Lung (tissue), 12 donors: ENCODE measurements around the gene TPO. TPM values are rescaled to one million over a fixed set of nuclear protein-coding genes. Genes with fewer than 3 reads are reported as not detected.

Source experiments
- ATAC-seq: fragments of 200-7000 bp; cut with Tn5 transposase; one replicate; pipeline ENCODE4 v1.9.1; 2020; ENCODE audit warnings: moderate number of reproducible peaks; ENCODE audit not compliant: insufficient read depth, low FRiP score
- DNase-seq, 3 donors: peaks; one replicate each; pipeline ENCODE4 v3.0.0-alpha.2; 2013 to 2017
- H3K27ac ChIP-seq, 2 donors: one replicate each; pipeline ENCODE4 v1.5.1; 2013; ENCODE audit warnings: mild to moderate bottlenecking in 2 of 2, moderate library complexity in 2 of 2, control low read depth in 1 of 2, inconsistent platforms in 1 of 2, low read depth in 1 of 2, low read length in 1 of 2
- H3K27me3 ChIP-seq, 3 donors: one replicate each; pipeline ENCODE4 v1.5.1; 2013; ENCODE audit warnings: low read length in 2 of 3; ENCODE audit not compliant: control insufficient read depth in 3 of 3, insufficient read depth in 3 of 3
- H3K36me3 ChIP-seq, 4 donors: one replicate each; pipeline ENCODE4 v1.5.1; 2013; ENCODE audit warnings: low read length in 4 of 4, mild to moderate bottlenecking in 1 of 4, moderate library complexity in 1 of 4; ENCODE audit not compliant: control insufficient read depth in 4 of 4, insufficient read depth in 4 of 4
- H3K4me1 ChIP-seq, 5 donors: one replicate each; pipeline ENCODE4 v1.5.1; 2013; ENCODE audit warnings: low read length in 5 of 5, mild to moderate bottlenecking in 2 of 5, moderate library complexity in 1 of 5; ENCODE audit not compliant: control insufficient read depth in 5 of 5, insufficient read depth in 5 of 5
- H3K4me3 ChIP-seq: one replicate; pipeline ENCODE4 v1.5.1; 2013; ENCODE audit warnings: mild to moderate bottlenecking, control low read depth, moderate library complexity
- H3K9ac ChIP-seq, 2 donors: one replicate each; pipeline ENCODE4 v1.5.1; 2013; ENCODE audit warnings: low read length in 2 of 2, control low read depth in 1 of 2; ENCODE audit not compliant: insufficient read depth in 1 of 2
- H3K9me3 ChIP-seq, 4 donors: one replicate each; pipeline ENCODE4 v1.5.1; 2013; ENCODE audit warnings: low read length in 3 of 4, mild to moderate bottlenecking in 1 of 4, moderate library complexity in 1 of 4; ENCODE audit not compliant: control insufficient read depth in 4 of 4, insufficient read depth in 3 of 4
- WGBS, 2 donors: extraction: QIAGEN DNeasy Blood & Tissue Kit; methylation state at CpG; one replicate each; pipeline ENCODE4 v1.1.7; 2013; 5-methylcytosine and 5-hydroxymethylcytosine counted together
- polyA plus RNA-seq, 2 donors: library from polyadenylated mRNA; stranded (reverse); fragments of 200-250 nt; gene quantifications; one replicate each; pipeline ENCODE4 v1.2.1, GENCODE V29; 2013
- total RNA-seq, 2 donors: library from RNA; depleted of rRNA in 1 of 2; stranded (reverse); fragments of >200 nt in 1 of 2; gene quantifications; one replicate each; pipeline ENCODE4 v1.2.1, GENCODE V29; 2014 to 2021
- TF ChIP-seq, protein P1 (sequence below): IDR thresholded peaks from 2 replicates; pipeline ENCODE4 v1.5.1; 2012; ENCODE audit warnings: mild to moderate bottlenecking; ENCODE audit errors: control extremely low read depth, extremely low read depth
- donor health status: control.
- donor health status: control.
- donor health status: Bipolar disorder and iron deficiency.
- donor health status: healthy.
- donor health status: DM: yes; HTN: yes; CAD: no.

TPO gene
- total and polyA plus RNA-seq, 4 donors, result 0.17 to 0.31 TPM; not detected in 2

DNA sequence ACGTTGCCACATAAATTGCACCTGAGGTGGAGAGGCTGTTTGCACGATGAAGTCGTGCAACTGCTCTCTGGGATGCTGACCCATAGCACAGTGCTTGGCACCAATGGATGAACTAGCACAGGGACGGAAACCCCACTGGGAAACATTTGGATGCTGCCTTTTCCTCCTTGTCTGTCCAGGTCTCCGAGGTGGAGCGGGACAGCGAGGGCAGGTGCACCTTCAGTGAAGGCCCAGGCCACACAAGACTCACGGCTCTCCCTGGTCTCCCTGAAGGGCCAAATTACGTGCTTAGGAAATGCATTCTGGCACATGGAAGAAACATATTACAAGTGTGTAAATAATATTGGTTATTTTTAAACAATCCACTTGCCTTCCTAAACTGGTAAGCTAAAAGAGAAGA, 70.3 kb downstream of the TPO start:
- WGBS, 2 donors, result 87 to 93% methylated on average over 9 of the region's 9 CpGs
- Histone ChIP-seq H3K27ac (no peak overlapping the region), H3K9ac (no peak overlapping the region), H3K4me1 (no peaks in the 10 kb centered on the region), H3K9me3 (no peaks in the 10 kb centered on the region), H3K27me3 (no peaks in the 10 kb centered on the region), H3K4me3 (no peak overlapping the region), H3K36me3 (no peaks in the 10 kb centered on the region)
- DNase-seq, result no peak
- TF ChIP-seq, protein P1, sequence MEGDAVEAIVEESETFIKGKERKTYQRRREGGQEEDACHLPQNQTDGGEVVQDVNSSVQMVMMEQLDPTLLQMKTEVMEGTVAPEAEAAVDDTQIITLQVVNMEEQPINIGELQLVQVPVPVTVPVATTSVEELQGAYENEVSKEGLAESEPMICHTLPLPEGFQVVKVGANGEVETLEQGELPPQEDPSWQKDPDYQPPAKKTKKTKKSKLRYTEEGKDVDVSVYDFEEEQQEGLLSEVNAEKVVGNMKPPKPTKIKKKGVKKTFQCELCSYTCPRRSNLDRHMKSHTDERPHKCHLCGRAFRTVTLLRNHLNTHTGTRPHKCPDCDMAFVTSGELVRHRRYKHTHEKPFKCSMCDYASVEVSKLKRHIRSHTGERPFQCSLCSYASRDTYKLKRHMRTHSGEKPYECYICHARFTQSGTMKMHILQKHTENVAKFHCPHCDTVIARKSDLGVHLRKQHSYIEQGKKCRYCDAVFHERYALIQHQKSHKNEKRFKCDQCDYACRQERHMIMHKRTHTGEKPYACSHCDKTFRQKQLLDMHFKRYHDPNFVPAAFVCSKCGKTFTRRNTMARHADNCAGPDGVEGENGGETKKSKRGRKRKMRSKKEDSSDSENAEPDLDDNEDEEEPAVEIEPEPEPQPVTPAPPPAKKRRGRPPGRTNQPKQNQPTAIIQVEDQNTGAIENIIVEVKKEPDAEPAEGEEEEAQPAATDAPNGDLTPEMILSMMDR, result no peak
- no peak for ATAC-seq

DNA sequence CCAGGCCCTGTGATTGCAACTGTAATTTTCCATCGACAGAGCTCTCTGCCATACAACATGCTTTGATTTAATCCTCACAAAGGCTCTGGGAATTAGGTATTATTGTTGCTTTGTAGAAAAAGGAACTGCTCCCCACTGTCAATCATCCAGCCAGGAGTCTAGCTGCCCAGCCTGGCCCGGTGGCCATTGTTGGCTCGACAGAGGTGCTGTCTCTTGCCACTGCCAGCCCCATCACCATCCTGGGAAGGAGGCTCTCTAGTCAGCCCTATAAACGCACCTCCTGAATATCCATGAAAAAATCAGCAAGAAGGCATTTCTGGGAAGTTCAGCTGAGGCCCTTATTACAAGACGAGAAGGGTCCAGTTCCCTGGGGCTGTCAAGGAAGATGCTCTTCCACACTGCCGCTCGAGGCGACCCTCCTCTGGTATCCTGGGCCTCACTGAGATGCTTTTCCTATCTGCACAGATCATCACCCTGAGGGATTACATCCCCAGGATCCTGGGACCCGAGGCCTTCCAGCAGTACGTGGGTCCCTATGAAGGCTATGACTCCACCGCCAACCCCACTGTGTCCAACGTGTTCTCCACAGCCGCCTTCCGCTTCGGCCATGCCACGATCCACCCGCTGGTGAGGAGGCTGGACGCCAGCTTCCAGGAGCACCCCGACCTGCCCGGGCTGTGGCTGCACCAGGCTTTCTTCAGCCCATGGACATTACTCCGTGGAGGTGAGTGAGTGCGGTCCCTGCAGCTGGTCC, 71.0 kb downstream of the TPO start:
- H3K4me3 ChIP-seq, result no peak overlapping the region
- H3K4me1 ChIP-seq, result no peaks in the 10 kb centered on the region
- no peaks in the 10 kb centered on the region for H3K27me3 ChIP-seq
- DNase-seq (no peak), ATAC-seq (no peak)
- 93 to 94% methylated on average over 22 of the region's 22 CpGs for WGBS, 2 donors
- no peaks in the 10 kb centered on the region for H3K36me3 ChIP-seq
- no peak overlapping the region for H3K9ac ChIP-seq
- H3K9me3 ChIP-seq, result no peaks in the 10 kb centered on the region
- TF ChIP-seq, protein P1, result no peak
- no peak overlapping the region for H3K27ac ChIP-seq

DNA sequence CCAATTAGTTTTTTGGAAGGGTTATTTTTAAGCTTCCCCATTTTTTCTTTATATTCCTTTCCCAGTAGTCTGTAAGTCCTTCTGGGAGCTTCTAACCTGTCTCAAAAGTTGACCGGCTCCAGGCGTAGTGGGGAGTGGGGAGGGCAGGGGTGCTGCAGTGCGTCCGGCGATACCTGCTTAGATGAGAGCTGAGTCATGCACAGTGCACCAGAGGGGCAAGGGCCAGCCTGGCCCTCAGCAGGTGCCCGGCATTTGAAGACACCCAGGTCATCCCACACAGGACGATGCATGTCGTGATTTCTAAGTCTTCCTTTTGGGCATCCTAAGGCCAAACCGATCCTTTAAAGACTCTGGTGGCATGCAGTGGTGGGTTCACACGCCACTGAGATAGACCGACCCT, 73.4 kb downstream of the TPO start:
- Histone ChIP-seq H3K4me1 (no peaks in the 10 kb centered on the region), H3K27me3 (no peaks in the 10 kb centered on the region), H3K4me3 (no peak overlapping the region), H3K9me3 (no peaks in the 10 kb centered on the region), H3K9ac (no peak overlapping the region), H3K27ac (no peak overlapping the region), H3K36me3 (no peaks in the 10 kb centered on the region)
- TF ChIP-seq, protein P1, result no peak
- ATAC-seq, result no peak
- no peak for DNase-seq
- 88 to 96% methylated on average over 11 of the region's 11 CpGs for WGBS, 2 donors

DNA sequence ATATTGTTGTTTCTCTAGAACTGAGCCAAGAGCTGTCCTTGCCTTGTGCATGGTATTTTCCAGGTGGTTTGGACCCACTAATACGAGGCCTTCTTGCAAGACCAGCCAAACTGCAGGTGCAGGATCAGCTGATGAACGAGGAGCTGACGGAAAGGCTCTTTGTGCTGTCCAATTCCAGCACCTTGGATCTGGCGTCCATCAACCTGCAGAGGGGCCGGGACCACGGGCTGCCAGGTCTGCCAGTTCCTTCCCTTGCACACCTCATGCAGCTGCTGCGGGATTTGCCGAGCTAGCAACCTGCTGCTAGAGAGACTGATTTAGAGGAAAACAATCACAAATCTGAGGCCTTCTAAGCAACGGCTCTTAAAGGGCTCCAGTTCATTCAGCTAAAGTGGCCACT, 74.5 kb downstream of the TPO start:
- H3K4me3 ChIP-seq, result no peak overlapping the region
- H3K9me3 ChIP-seq, result no peaks in the 10 kb centered on the region
- DNase-seq (no peak), ATAC-seq (no peak)
- 73 to 77% methylated on average over 9 of the region's 9 CpGs for WGBS, 2 donors
- H3K36me3 ChIP-seq, result no peaks in the 10 kb centered on the region
- no peak overlapping the region for H3K9ac ChIP-seq
- no peak overlapping the region for H3K27ac ChIP-seq
- no peaks in the 10 kb centered on the region for H3K27me3 ChIP-seq
- no peaks in the 10 kb centered on the region for H3K4me1 ChIP-seq
- TF ChIP-seq, protein P1, result no peak
